Measurements from ENCODE around the gene TMEM184B.
A peak's percentile ranks its signal among the peaks of the same experiment; 100 is the strongest.

TMEM184B gene

DNA sequence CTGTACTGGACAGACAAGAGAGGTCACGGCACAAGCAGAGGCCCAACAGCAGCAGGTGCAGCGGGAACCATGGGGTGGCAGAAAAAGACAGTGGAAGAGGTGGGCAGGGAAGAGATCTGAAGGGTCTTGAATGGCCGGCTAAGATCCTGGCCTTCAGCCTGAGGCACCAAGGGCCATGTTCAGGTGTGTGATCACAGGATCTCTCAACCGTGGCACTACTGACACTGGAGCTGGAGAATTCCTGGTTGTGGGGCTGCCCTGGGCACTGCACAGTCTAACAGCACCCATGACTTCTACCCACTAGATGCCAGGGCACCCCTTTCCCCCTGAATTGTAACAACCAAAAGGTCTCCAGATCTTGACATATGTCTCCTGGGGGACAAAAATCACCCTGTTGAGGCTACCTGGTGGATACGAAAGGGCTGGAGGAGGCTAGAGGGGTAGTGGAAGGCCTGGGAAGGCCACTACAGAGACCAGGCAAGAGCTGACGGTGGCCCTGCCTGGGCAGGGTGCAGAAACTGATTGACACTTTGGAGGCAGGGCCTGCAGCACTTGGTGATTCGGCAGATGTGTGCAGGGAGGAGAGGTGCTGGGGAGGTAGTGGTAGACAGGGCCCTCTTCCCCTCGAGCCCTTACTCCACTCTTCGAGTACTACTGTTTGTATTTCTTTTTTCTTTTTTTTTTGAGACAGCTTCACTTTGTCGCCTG is 36.1 kb upstream of the TMEM184B start:
- DNase-seq (ENCODE audit: low read depth in 2 of 2), result no peak

- DNase-seq (ENCODE audit: low read depth in 2 of 2), result peak in 1 of 2 donors; percentile 29
These were observed 33.0 kb upstream of the TMEM184B start for GRCh38 chr22:38305471-38306448.

DNA sequence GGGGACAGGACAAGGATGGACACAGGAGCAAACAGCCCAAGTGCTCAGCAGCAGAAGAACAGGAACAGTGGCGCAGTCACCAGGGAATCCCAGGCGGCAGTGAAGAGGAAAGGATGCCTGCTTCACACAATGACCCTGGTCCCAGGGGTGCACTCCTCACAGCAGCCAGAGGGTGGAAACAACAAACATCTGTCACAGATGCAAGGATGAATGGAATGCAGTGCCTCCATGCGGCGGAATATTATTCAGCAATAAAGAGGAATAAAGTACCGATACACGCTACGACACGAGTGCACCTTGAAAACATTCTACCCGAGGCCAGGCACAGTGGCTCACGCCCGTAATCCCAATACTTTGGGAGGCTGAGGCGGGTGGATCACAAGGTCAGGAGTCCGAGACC is 31.7 kb upstream of the TMEM184B start:
- no peak for DNase-seq (ENCODE audit: low read depth in 2 of 2)

GRCh38 chr22:38303974-38304373 is 31.2 kb upstream of the TMEM184B start:
- no peak for DNase-seq (ENCODE audit: low read depth in 2 of 2)

DNA sequence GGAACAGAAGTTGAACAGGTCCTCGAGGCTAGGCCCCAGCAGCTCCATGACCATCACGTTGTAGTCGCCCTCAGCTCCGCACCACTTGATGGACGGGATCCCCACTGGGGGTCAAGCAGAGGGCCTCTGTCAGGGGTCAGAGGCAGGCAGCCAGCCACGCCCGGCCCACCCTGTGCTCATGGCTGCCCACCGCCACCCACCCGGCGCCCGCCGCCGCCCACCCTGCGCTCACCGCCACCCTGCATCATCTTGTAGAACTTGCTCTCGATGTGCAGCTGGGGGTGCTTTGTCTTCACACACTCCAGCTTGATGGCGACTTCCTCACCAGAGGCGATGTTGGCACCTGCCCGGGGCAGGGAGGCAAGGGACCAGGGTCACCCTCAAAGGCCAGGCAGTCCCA is 30.1 kb upstream of the TMEM184B start:
- no peak for DNase-seq (ENCODE audit: low read depth in 2 of 2)

DNA sequence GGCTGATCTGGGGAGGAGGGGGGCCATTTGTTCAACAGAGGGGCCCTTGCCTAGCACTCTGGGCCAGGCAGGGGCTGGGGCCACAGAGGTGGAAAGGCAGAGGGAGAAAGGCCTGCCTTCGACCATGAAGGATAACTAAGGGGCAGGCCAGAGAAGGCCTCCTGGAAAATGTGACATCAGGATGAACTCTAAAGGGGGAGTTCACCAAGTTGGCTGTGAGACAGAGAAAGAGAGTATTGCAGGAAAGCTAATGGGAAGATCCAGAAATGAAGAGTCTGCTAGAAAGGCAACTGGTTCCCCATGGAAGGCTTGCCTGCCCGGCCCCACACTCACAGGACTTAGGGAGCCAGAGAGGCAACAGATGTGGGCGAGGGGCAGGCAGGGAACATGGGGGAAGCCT is 28.1 kb upstream of the TMEM184B start:
- no peak for DNase-seq (ENCODE audit: low read depth in 2 of 2)

DNA sequence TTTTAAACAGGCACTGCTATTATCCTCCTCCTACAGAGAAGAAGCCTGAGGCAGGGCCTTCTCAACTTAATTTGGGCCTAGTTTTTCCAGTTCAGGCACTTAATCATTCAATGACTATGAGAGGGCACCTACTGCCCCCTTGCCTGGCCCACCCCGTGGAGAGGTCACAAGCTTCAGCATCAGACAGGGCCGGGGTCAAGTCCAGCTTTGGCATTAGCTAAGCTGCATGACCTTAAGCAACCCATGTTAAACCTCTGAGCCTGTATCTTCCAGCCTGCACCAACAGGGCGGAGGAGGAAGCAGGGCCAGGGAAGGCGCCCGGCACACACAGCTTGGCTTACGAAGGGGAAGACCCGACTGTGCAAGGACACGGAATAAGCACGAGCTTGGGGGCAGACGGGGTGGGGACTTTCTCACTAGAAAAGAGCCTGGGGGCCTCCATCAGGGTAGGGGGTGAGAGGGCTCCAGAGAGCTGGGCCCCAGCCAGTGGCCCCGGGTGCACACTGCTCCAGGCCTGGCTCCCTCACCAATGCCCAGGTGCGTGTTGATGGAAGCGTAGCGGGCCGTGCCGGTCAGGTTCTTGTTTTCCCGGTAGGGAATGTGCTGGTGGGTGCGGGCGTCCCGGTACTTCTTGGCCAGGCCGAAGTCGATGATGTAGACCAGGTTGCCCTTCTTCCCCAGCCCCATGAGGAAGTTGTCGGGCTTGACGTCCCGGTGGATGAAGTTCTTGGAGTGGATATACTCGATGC is 27.6 kb upstream of the TMEM184B start:
- no peak for DNase-seq (ENCODE audit: low read depth in 2 of 2)

DNA sequence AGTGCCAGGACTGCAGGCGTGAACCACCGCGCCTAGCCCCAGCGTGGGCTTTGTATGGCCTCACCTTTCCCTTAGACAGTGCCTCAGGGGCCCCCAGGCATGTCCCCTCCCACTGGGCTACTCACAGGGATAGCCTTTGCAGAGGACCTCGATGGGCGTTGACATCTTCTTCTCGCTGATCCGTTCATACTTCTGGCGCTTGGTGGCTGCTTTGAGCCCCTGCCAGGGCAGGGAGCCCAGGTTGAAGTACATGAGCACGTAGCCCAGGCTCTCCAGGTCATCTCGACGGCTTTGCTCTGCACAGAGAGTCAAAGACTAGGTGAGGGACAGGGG is 26.9 kb upstream of the TMEM184B start:
- no peak for DNase-seq (ENCODE audit: low read depth in 2 of 2)

GRCh38 chr22:38298312-38299005 is 25.6 kb upstream of the TMEM184B start:
- DNase-seq (ENCODE audit: low read depth in 2 of 2), result peak in 1 of 2 donors; percentile 42

DNA sequence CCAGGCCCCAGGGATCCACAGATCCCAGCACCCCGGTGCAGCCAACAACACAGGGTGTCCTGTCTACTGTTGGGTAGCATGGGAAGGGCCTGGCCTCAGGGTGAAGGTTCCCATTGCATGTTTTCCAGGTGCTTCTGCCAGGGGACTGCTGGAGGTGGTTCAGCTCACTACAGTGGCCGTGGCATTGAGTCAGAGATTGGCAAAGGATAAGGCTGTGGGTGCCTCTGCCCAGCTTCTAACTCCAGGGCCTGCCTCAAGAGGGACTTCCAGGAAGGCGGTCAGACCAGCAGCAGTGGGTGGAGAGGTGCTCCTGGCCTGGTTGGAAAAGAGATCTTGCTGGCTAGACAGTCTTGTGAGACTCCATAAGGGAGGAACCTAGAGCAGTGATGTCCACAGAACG is 23.6 kb upstream of the TMEM184B start:
- no peak for DNase-seq (ENCODE audit: low read depth in 2 of 2)

- no peak for DNase-seq (ENCODE audit: low read depth in 2 of 2)
These were observed 23.1 kb upstream of the TMEM184B start for GRCh38 chr22:38295863-38296262.

GRCh38 chr22:38295339-38295738 is 22.5 kb upstream of the TMEM184B start:
- DNase-seq (ENCODE audit: low read depth in 2 of 2), result no peak

DNA sequence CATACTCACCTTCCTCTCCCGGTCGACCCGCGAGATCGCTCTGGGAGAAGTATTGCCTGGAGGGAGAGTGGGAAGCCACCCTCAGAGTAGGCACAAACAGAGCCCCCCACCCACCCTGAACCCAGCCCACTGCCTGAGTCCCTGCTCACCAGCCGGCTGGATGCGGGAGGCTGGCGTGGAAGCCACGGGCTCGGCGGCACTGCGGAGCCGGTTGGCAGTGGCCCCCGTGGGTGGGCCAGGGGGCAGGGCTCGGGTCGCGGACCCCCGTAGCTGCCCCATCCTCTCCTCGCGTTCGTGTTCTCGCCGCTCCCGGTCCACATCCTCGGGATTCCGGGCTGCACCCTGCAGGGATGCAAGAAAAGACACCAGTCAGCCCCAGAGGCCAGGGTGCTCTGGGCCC is 21.4 kb upstream of the TMEM184B start:
- no peak for DNase-seq (ENCODE audit: low read depth in 2 of 2)

GRCh38 chr22:38292694-38293093 is 19.9 kb upstream of the TMEM184B start:
- DNase-seq (ENCODE audit: low read depth in 2 of 2), result no peak

DNA sequence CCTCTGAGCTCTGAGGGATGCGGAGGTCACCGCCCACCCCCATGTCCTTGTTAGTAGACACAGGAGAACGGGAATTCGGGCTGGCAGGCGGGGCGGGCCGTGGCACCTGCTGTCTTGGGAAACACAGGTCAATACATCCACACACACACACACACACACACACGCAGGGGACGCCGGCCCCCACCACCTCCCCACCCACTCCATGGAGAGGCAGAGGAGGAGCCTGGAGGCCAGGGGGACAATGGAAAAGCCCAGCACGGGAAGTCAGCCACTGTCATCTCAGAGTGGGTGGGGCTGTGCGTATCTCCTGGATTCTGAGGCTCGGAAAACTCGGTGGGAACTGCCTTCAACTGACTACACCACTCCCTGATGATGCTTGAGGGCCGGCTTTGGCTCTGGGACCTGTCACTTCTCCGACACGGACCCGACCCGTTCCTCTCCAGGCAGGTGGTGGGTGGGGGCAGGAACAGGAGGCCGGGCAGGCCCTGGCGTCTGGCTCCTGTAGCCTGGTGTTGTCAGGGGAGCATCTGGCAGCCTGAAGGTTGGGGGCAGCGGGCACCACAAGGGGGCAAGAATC is 18.5 kb upstream of the TMEM184B start:
- DNase-seq (ENCODE audit: low read depth in 2 of 2), result no peak

GRCh38 chr22:38290347-38290746 is 17.5 kb upstream of the TMEM184B start:
- DNase-seq (ENCODE audit: low read depth in 2 of 2), result no peak

- no peak for DNase-seq (ENCODE audit: low read depth in 2 of 2)
These were observed 16.8 kb upstream of the TMEM184B start for GRCh38 chr22:38289583-38290082.

- no peak for DNase-seq (ENCODE audit: low read depth in 2 of 2)
These were observed 14.3 kb upstream of the TMEM184B start for GRCh38 chr22:38286915-38287669.

DNA sequence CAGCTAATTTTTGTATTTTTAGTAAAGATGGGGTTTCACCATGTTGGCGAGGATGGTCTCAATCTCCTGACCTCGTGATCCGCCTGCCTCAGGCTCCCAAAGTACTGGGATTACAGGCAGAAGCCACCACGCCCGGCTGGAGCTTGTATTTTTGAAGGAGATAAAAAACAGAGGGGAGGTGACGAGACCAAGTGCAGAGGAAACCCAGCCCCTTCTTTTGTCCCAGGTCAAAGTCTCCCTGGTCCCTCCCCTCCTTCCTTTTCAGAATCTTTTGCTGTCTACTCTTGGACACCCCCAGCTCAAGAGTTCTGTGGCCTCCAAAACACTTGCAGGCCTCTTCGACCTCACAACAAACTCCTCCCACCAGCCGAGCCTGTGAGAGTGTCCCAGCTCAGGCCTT is 12.2 kb upstream of the TMEM184B start:
- DNase-seq (ENCODE audit: low read depth in 2 of 2), result no peak

- no peak for DNase-seq (ENCODE audit: low read depth in 2 of 2)
These were observed 11.2 kb upstream of the TMEM184B start for GRCh38 chr22:38284042-38284402.

DNA sequence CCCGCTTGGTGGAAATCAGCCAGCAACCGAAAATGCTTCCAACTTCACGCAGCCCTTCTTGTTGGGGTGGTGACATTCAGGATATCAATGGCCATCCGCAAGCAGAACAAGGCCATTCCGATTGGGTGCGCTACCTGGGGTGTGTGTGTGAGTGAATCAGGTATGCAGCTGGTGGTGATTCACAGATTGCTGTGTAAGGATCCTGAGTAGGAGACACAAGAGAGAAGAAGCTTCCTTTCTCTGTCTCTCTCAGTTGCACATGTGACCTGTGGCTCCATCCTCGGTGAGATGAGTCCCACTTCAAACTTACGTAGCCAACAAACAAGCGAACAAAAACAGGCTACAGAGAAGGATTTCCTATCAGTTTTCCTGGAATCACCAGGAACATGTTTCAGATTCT is 9.6 kb upstream of the TMEM184B start:
- DNase-seq (ENCODE audit: low read depth in 2 of 2), result no peak

All from stimulated activated CD4-positive, alpha-beta T cell treated with anti-CD3 and anti-CD28 coated beads, Interleukin-1b, Interleukin-23, amount 100 ng/mL, for 4 hours (primary cell).